HG03432 (cell line): ENCODE measurements around the gene EVC.
A peak's percentile ranks its signal among the peaks of the same experiment; 100 is the strongest.

Source experiments
- ATAC-seq: cut with Tn5 transposase; IDR thresholded peaks from one replicate; pipeline ENCODE4 v1.9.1; 2021; ENCODE audit warnings: mild to moderate bottlenecking, moderate library complexity; ENCODE audit not compliant: unreplicated experiment

The EVC gene

DNA sequence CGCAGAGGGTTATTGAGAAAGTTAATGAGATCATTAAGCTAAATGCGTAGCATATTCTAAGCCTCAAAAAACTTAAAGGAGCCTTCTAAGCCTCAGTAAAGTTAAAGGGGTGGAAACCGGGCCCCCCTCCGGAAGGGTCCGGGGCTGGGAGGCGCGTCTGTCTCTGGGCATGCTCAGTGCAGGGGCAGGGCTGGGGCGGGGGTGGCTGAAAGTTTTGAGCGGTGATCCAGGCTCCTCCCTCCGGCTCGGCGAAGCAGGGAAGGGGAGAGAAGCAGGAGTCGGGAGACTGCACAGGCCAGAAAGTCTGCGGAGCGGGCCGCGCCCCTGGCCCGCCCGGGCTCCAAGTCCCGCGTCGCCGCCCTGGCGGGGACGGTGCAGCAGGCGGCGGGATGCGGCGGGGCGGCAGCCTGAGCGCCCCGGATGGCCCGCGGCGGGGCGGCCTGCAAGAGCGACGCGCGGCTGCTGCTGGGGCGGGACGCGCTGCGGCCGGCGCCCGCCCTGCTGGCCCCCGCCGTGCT is at the start of gene EVC:
Gene EVC, plus strand, starts transcription at position 241 of the 518 bp plus-strand sequence. Its CDS starts 180 bp downstream, at position 421.
- ATAC-seq, result peak; percentile 47

DNA sequence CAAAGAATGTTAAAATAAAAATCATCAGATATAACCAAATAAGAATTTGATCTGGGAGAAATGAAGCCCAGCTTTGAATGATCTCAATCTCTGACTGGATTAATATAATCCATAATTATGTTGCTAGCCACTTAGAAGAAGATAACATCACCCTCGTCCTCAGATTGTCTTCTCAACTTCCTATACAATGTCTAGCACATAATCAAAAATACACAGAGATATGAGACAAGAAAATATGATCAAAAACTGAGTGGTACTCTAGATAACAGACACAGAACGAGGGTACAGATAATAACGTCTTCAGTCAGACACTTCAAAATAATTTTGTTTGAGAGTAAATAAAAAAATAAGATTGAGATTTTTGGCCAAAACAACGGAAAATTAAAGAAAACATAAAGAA is 49.8 kb upstream of the EVC start:
- no peak for ATAC-seq

DNA sequence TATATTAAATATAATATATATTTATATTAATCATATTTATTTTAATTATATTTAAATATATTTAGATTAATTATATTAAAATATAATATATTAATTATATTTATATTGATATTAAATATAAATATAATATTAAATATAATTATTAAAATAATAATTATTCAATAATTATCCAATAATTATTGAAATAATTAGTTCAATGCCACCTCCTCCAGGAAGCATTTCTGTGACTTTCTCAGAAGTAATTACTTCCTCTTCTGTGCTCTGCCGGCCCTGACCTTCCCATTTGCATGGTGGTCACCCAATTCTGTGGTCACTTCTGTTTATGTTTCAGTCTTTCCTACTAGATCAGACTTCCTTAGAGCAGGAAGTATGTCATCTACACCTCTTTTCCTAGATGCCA is 48.4 kb upstream of the EVC start:
- ATAC-seq, result no peak

DNA sequence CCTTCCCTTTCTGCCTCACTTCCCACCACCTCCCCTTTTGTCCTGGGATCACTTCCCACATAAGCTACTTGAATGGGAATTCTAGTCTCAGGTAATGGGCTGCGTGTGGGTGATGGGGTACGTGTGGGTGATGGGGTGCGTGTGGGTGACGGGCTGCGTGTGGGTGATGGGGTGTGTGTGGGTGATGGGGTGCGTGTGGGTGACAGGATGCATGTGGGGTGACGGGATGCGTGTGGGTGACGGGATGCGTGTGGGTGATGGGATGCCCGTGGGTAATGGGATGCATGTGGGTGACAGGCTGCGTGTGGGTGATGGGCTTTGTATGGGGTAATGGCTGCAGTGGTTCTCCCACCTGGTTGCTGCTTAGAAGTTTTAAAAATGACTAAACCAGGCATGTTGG is 46.2 kb upstream of the EVC start:
- ATAC-seq, result no peak

DNA sequence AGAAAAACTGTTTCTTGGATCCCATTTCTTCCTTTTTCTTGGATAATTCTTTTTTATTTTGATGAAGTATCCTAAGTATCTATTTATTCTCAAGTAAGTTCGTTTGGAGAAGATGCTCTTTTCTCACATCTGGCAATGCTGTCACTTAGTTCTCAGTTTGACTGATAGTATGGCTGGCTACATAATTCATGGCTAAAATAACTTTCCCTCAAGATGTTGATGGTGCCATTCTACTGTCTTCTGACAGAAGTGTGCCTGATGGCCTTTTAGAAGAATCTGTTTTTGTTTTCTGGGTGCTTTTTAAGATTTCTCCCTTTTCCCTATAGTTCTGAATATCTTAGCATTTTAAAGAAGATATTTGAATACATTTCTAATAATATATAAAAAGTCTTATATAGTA is 44.3 kb upstream of the EVC start:
- ATAC-seq, result no peak

DNA sequence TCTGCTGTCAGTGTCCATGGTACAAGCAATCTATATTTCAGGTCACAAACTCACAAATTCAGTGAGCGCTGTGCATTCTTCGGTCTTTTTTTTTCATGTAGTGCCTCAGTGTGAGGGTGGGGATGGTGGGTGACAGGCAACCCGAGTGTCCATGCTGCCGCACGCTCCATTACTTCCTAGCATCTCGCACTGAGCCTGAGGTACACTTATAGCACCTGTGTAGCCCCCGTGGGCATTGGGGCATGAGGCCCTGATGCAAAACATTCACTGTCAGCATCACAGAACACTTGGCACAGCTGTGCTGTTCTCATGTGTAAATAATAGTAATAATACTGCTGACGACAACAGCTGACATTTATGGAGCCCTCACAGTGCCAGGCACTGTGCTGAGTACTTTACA is 34.2 kb upstream of the EVC start:
- ATAC-seq, result no peak

DNA sequence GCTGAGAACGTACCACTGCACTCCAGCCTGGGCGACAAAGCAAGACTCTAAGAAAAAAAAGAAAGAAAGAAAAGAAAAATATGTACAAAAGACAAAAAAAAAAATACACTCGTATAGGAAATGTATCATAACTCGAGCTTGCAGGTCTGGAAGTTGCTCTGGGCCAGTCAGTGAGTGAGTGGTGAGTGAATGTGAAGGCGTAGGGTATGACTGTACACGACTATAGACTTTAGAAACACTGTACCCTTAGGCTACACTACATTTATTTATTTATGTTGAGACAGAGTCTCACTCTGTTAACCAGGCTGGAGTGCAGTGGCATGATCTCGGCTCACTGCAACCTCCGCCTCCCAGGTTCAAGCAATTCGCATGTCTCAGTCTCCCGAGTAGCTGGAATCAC is 32.0 kb upstream of the EVC start:
- no peak for ATAC-seq

DNA sequence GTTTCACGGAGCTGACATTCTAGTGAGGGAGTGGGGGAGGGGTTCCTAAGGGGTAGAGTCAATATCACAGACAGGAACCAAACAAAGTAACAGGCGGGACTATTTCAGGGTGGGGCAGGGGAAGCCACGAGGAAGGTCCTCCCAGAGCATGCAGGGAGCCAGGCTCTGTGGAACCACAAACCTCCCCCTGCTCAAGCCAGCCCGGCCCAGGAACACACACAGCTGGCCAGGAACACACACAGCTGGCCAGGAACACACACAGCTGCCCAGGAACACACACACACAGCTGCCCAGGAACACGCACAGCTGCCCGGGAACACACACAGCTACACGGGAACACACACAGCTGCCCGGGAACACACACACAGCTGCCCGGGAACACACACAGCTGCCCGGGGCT is 27.4 kb upstream of the EVC start:
- ATAC-seq, result no peak

DNA sequence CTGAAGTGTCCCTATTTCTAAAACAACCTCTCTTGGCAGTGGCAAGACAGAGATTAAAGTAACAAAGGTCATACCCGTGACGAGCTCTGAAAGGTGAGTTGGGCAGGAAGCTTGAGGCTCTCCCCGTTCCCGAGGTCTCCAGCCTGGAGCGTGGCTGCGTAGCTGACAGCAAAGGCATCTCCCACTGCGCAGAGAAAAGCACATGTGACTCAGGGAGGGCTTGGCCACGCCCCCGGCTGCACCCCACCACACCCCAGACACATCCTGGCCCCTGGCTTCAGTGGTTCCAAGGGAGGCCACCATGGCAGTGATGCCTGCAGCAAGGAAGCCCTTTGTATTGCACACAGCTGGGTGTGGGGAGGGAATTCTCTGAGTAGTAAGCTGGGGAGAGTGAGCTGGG is 25.7 kb upstream of the EVC start:
- ATAC-seq, result no peak

DNA sequence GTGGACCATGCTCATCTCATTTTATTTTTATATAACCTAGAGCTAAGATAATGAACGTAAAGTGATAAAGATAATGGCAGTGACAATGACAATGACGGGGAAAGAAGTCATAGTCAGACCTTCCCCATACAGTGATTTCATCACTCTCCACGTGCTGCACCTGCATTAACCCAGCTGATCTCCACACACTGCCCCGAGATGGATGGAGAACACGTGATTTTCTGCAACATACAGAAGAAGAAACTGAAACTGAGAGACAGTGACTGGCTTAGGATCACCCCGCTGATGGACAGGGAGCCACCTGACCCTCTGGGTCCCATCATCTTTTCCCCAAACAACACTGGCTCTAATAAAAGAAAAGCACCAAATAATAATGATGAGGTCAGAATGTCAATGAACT is 24.7 kb upstream of the EVC start:
- ATAC-seq, result no peak

DNA sequence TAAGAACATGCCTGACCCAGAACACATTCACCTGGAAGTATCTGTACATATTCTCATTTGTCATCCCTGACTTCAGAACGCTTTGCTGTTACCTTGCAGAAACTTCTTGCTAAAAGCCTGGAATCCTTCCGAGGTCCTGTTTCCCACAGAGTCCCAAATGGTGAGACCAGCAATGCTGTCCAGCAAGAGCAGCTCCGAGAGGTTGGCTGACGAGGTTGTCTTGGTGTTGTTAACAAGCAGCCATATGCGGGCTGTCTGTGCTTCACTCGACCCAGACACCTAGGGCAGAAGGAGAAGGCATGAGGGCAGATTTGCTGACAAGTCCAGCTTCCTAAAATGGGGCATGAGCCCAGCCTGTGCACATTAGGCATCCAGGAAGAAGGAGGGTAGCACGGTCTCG is 21.9 kb upstream of the EVC start:
- no peak for ATAC-seq

DNA sequence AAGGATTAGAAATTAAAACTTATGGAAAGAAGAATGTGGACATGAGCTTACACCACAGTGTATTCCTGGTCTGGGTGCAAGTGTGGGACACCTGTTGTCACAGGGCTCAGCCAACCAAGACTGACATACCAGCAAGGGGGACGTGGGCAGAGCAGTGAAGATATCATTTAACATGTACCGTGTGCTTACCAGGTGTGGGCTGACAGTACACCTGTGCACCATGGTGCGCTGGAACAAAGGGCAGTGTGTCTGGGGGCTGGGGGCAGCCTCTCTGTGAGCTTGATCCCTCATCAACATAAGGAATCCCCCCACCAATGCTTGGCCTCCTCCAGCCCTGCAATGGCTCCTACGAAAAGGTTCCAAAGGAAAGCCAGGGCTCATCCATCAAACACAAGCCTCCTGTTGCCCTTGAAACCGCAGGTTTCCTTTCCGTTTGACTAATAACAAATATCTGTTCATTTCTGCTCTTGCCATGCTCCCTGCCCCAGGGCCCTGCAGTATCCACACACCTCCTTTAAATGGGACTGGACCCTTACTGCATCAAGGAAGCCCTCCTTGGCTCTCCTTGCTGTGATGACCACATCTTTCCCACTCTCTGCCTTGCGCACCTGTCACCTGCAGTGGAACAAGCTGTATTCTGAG is 19.4 kb upstream of the EVC start:
- ATAC-seq, result no peak

DNA sequence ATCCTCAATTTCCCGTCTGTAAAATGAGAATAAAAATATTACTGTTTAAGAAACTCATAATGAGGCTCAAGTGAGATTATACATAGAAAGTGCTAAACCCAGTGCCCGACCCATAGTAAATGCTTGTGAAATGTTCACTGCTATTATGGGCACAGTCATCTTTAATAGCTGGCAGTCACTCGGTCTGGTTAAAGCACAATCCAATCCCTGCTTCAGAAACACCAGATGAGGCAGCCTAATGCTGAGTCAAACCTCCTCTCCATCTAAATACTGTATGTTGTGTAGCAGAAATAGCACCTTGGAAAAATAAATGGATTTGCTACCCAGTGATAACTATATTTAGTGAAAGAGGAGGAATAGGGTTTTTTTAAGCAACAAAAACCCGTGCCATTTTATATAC is 17.1 kb upstream of the EVC start:
- ATAC-seq, result no peak

DNA sequence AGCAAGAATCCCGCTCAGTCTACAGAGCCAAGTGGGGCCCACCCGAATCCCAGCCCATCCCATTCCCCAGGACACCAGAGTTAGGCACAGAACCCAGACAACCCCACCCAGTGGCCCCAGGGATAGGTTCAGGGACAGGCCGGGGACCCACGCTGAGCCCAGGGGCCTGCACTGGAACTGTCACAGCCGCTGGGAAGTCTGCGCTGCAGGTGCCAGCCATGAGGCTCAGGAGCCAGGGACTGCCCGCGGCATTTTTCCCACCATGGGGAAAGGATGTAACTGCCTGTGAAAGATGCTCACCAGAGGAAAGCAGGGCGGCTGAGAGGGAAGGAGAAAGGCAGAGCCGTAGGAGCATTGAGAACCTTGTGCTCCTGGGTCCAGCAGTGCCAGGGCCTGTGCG is 14.7 kb upstream of the EVC start:
- no peak for ATAC-seq

DNA sequence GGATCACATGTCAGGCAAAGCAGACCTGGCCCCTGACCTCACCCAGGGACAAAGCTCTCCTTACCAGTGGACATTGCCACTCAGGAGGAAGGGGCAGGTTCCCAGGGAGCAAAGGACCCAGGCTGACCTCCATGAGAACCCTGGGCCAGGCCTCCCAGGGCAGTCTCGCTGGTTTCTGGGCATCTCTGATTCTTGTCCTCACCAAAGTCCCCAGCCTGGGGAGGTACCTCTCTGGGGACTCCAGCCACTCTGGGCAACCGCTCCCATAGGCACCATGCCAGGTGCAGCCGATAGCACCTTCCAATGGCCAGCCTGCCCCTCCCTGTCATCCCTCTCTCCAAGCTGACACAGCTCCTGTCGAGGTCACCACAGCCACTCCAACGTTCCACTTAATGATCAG is 10.5 kb upstream of the EVC start:
- no peak for ATAC-seq

DNA sequence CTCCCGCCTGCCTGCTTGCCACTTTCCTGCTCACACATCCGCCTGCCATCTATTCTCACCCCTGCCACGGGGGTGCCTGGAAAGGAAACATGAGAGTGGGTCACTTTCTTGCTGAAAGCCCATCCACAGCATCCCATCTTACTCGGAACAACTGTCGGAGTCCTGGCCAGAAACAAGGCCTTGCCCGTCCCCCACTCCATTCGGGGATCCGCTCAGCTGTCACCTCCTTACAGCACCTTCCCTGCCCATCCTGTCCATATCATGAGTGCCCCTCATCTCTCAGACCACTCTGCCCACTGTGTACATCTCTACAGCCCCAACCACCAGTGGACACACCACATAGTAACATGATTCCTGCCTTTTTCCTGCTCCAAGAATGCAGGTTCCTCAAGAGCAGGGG is 9.0 kb upstream of the EVC start:
- ATAC-seq, result no peak

DNA sequence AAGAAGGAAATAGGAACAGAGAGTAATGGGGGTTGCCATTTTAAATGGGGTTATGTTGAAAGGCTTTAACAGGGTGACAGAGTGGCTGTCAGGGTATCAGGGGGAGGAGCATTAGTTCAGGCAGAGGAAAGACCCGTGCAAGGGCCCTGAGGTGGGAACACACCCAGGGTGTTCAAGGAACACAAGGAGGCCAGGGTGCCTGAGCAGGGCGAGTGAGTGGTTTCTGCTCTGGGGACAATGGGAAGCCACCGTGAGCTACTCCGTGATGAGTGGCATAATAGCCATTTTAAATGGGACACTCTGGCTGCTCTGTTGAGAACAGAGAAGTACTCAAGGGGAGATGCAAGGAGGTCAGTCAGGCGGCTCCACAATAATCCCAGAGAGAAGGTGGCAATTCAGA is 7.2 kb upstream of the EVC start:
- no peak for ATAC-seq

DNA sequence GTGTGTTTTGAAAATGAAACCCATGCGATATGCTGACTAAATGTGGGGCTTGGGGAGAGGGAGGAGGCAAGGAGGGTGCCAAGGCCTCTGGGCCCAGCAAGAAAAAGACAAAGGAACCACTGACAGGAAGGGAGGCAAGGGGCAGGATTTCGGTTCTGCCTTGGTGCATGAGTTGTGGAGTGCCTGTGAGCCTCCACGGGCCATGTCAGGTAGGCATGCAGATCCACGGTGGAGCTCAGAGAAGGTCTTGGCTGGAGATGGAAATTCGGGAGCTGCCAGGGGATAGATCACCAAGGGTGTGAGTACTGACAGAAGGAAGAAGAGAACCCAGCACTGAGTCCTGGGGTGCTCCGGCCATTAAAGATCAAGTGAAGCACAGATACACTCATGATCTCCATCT is 6.7 kb upstream of the EVC start:
- no peak for ATAC-seq

DNA sequence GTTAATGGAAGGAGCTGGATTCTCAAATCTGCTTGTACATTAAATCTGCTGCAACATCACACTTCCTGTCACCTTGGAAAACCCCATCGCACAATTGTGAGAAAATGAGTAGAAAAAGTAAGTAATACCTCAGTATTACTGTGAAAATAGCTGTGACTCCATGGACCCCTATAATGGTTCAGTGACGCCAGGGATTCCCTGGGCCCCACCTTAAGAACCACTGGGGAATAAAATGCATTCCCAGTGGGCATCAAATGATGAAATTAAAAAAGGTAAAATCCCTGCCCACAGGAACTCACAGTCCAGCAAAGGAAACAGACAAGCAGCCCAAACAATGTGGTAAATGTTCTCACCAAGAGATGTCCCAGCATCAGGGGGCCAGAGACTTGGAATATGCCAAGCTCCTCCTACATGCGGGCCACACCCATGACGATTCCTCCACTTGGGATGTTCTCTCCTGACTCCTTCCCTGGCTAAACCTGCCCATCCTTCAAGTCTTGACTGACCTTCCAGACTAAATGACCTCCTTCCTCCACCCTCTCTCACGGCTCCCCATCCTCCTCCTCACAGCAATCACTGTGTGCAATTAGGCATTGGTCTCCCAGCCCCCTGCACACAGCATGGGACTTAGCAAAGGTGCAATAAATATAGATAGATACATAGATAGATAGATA is 5.2 kb upstream of the EVC start:
- ATAC-seq, result no peak

DNA sequence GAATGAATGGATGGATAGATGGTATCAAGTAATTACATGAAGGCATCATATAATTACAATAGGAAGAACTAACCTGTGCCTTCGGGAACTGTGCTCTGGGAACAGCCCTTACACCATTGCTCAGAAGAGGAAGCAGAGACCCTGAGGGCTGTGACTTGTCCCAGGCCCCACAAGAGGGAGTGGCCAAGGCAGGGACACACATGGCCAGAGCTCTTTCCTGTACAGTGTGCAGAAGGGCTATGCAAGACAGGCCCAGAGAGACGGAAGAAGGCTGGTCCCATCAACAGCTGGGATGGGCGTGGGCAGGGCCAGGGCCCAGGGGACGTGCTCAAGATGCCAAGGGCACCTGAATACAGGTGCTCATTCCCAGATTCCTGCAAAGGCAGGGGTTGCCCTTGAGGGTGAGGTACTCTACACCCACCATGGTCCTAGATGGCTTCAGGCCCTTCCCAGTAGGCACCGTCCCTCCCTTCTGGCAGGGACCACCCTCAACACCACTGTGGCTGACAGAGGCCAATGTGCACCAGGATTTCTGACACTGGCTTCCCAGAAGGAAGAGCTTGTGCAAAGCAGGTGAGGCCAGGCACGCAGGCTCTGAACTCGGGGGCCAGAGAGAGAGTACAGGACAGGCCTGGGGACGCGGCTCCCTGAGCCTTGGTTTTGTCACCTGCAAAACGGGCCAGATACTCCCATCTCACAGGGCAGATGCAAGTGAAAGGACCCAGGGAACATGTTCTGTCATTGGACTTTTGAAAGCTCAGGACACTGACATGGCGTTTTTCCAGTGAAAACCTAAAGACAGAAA is 4.3 kb upstream of the EVC start:
- no peak for ATAC-seq

DNA sequence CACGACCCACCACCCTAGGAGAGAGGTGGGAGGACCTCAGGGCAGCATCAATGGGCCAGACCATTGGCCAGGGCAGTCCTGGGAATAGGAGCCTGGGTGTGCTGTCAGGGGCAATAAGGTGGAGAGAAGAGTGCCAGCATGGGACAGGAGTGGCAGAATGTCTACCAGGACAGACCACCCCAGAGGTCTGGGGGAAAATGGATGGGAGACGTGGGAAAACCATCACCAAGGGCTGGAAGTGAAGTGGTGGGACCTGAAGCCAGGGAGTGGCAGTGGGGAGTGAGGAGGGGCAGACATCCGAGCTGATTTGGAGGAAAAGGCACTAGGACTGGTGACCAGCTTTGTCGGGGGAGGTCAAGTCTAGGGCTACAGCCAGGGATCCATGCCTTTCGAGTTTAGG is 3.6 kb upstream of the EVC start:
- no peak for ATAC-seq
